H1 (cell line): ENCODE measurements around the gene SPOCD1. TPM values are rescaled to one million over a fixed set of nuclear protein-coding genes. Genes with fewer than 3 reads are reported as not detected.

ENCODE experiments used
- microRNA-seq, 2 experiments: library from miRNA; unstranded; fragments of <30 nt; microRNA quantifications; one replicate each; pipeline versions ENCODE4 to v1.2.0, GENCODE V29; 2016 to 2020; ENCODE audit warnings: borderline microRNAs expressed in 2 of 2, borderline number of aligned reads in 2 of 2, borderline replicate concordance in 1 of 2
- polyA plus RNA-seq, 7 experiments: library from polyadenylated mRNA; depleted of rRNA in 3 of 7; stranded (reverse) in 5 of 7; unstranded in 2 of 7; fragments of >200 nt in 5 of 7; fragments of 200-250 nt in 2 of 7; gene quantifications; 1 replicate in 5 of 7; 2 replicates in 1 of 7; 4 replicates in 1 of 7; pipeline versions ENCODE4 v1.2.1 to v1.2.3, GENCODE V29; 2011 to 2013; ENCODE audit warnings: missing spikeins in 2 of 7, mixed read lengths in 2 of 7
- small RNA-seq: library from polyadenylated mRNA; stranded (forward); fragments of <200 nt; extraction: miRNeasy Mini kit (QIAGEN cat#:217004); gene quantifications from one replicate; pipeline ENCODE3, GENCODE V24; 2013; ENCODE audit not compliant: insufficient read depth
- total RNA-seq: library from RNA; stranded (reverse); fragmentation: NEBNext Ultra II Directional; extraction: Animal tissue kit (Norgen Biotek cat#: 25700); gene quantifications from 2 replicates; pipeline ENCODE4 v1.2.1, GENCODE V29; 2021

SPOCD1 gene
- total and polyA plus RNA-seq, 2 of the 8 experiments (the other 6 are each of a cell fraction or from before 2014, with no cell fraction given): 1.8 to 2.9 TPM

Small RNAs within 50 kb of the gene (microRNA-seq; reads per million reads assigned to microRNA genes)
- 0 to 0.69 reads per million in 2 experiments for gene MIR4254

Small RNAs within 50 kb of the gene (small RNA-seq; reads per million reads assigned to genes)
- gene MIR4254: 0.69 reads per million

Other genes with a start within 250 kb of the SPOCD1 start
- gene TINAGL1, start 239.5 kb downstream of the SPOCD1 start, total RNA-seq: 9.7 and 11.2 TPM in 2 replicates
- 21.7 and 24.2 TPM in 2 replicates for gene TINAGL1, start 239.5 kb downstream of the SPOCD1 start, polyA plus RNA-seq (2011; rRNA removed)
- gene HCRTR1, start 198.3 kb downstream of the SPOCD1 start, total RNA-seq: 0.35 and 0.44 TPM in 2 replicates
- gene HCRTR1, start 198.3 kb downstream of the SPOCD1 start, polyA plus RNA-seq (2011; rRNA removed): 0.39 and 0.61 TPM in 2 replicates
- gene PEF1, start 171.1 kb downstream of the SPOCD1 start, total RNA-seq: 35.2 and 38.8 TPM in 2 replicates
- gene PEF1, start 171.1 kb downstream of the SPOCD1 start, polyA plus RNA-seq (2011; rRNA removed): 61.2 and 69.2 TPM in 2 replicates
- 7.9 and 10.5 TPM in 2 replicates for gene COL16A1, start 112.0 kb downstream of the SPOCD1 start, total RNA-seq
- 2.0 and 3.4 TPM in 2 replicates for gene COL16A1, start 112.0 kb downstream of the SPOCD1 start, polyA plus RNA-seq (2011; rRNA removed)
- 25.8 and 26.2 TPM in 2 replicates for gene ADGRB2, start 51.7 kb downstream of the SPOCD1 start, total RNA-seq
- 15.6 and 29.0 TPM in 2 replicates for gene ADGRB2, start 51.7 kb downstream of the SPOCD1 start, polyA plus RNA-seq (2011; rRNA removed)
- gene PTP4A2, start 122.3 kb upstream of the SPOCD1 start, total RNA-seq: 167 and 214 TPM in 2 replicates
- 39.1 and 87.4 TPM in 2 replicates for gene PTP4A2, start 122.3 kb upstream of the SPOCD1 start, polyA plus RNA-seq (2011; rRNA removed)
- gene KHDRBS1, start 197.8 kb upstream of the SPOCD1 start, total RNA-seq: 281 and 284 TPM in 2 replicates
- 53.8 and 62.7 TPM in 2 replicates for gene KHDRBS1, start 197.8 kb upstream of the SPOCD1 start, polyA plus RNA-seq (2011; rRNA removed)